Loucy (cell line): Measurements from ENCODE around the gene RNU6-7.
A peak's percentile ranks its signal among the peaks of the same experiment; 100 is the strongest.

Experiments used
- H2AFZ ChIP-seq: fragments of 200-600 bp; sonication (generic); 2 replicates; pipeline ENCODE4 v1.6.0; 2016; ENCODE audit warnings: antibody characterized with exemption, mild to moderate bottlenecking, low read length, moderate library complexity
- H3F3A ChIP-seq: fragments of 200-600 bp; 2 replicates; pipeline ENCODE4 v1.6.0; 2016; ENCODE audit warnings: antibody characterized with exemption, low read depth, mild to moderate bottlenecking
- H3K27me3 ChIP-seq: fragments of 200-600 bp; sonication (generic); 2 replicates; pipeline ENCODE4 v1.6.1; 2014; ENCODE audit warnings: low read length, mild to moderate bottlenecking; ENCODE audit not compliant: insufficient read depth, poor library complexity, severe bottlenecking
- H3K36me3 ChIP-seq: fragments of 200-600 bp; sonication (generic); 2 replicates; pipeline ENCODE4 v1.6.1; 2016; ENCODE audit warnings: low read length; ENCODE audit not compliant: insufficient read depth
- H3K4me1 ChIP-seq: fragments of 200-600 bp; sonication (generic); 2 replicates; pipeline ENCODE4 v1.5.1; 2014; ENCODE audit warnings: low read length, mild to moderate bottlenecking; ENCODE audit not compliant: insufficient read depth, poor library complexity, severe bottlenecking
- H3K4me2 ChIP-seq: fragments of 200-600 bp; sonication (generic); 2 replicates; pipeline ENCODE4 v1.6.0; 2014; ENCODE audit warnings: antibody characterized with exemption, low read length, low read depth, mild to moderate bottlenecking; ENCODE audit not compliant: poor library complexity, severe bottlenecking
- H3K4me3 ChIP-seq: fragments of 200-600 bp; sonication (generic); 2 replicates; pipeline ENCODE4 v1.5.1; 2014; ENCODE audit warnings: low read length, mild to moderate bottlenecking, mixed read lengths; ENCODE audit not compliant: poor library complexity, severe bottlenecking
- H3K79me2 ChIP-seq: fragments of 200-600 bp; sonication (generic); 2 replicates; pipeline ENCODE4 v1.6.1; 2014; ENCODE audit warnings: low read length; ENCODE audit not compliant: insufficient read depth
- H3K9ac ChIP-seq: fragments of 200-600 bp; sonication (generic); 2 replicates; pipeline ENCODE4 v1.6.0; 2014; ENCODE audit warnings: mild to moderate bottlenecking, low read depth, low read length, moderate library complexity; ENCODE audit not compliant: poor library complexity, severe bottlenecking
- H3K9me2 ChIP-seq: fragments of 200-600 bp; sonication (generic); replicated peaks from 2 replicates; pipeline ENCODE4 v1.6.1; 2016; ENCODE audit warnings: low read depth, low read length, mixed read lengths
- H3K9me3 ChIP-seq: fragments of 200-600 bp; sonication (generic); 2 replicates; pipeline ENCODE4 v1.6.1; 2014; ENCODE audit warnings: mild to moderate bottlenecking, antibody characterized with exemption, low read length, low read depth; ENCODE audit not compliant: insufficient read depth
- H4K20me1 ChIP-seq: fragments of 200-600 bp; sonication (generic); 2 replicates; pipeline ENCODE4 v1.6.0; 2014; ENCODE audit warnings: antibody characterized with exemption, low read length, mild to moderate bottlenecking; ENCODE audit not compliant: insufficient read depth, poor library complexity, severe bottlenecking
- CTCF ChIP-seq: fragments of 200-600 bp; sonication (generic); conservative IDR thresholded peaks from 2 replicates; pipeline ENCODE4 v1.5.1; 2014; ENCODE audit warnings: mild to moderate bottlenecking, antibody characterized with exemption, low read length
- EZH2phosphoT487 ChIP-seq: fragments of 200-600 bp; IDR thresholded peaks from 2 replicates; pipeline ENCODE4 v1.6.1; 2018; ENCODE audit warnings: antibody characterized with exemption, mild to moderate bottlenecking, moderate library complexity, borderline replicate concordance

Gene RNU6-7

GRCh38 chr14:32200368-32201192, 1.3 kb upstream of the RNU6-7 start:
- H3K4me2 ChIP-seq = peak overlapping the region; percentile 93
- H3K4me3 ChIP-seq = peak overlapping the region; percentile 95
- H3K27me3 ChIP-seq = no peaks in the 10 kb centered on the region
- TF ChIP-seq CTCF = no peak
- no peak for TF ChIP-seq EZH2phosphoT487
- peak overlapping the region; percentile 90 for H2AFZ ChIP-seq
- H3F3A ChIP-seq = no peaks in the 10 kb centered on the region
- no peaks in the 10 kb centered on the region for H4K20me1 ChIP-seq
- H3K4me1 ChIP-seq = peaks cover 13% of the 10 kb centered on the region
- H3K9ac ChIP-seq = peak overlapping the region; percentile 77
- H3K9me3 ChIP-seq = no peaks in the 10 kb centered on the region
- no peaks in the 10 kb centered on the region for H3K79me2 ChIP-seq
- no peaks in the 10 kb centered on the region for H3K9me2 ChIP-seq
- no peaks in the 10 kb centered on the region for H3K36me3 ChIP-seq

GRCh38 chr14:32201193-32201815, 541 bp upstream of the RNU6-7 start:
- Histone ChIP-seq H3K9me2 (no peaks in the 10 kb centered on the region), H3K9ac (peak overlapping the region; percentile 77), H4K20me1 (no peaks in the 10 kb centered on the region), H2AFZ (peak overlapping the region; percentile 90), H3K9me3 (no peaks in the 10 kb centered on the region), H3K4me2 (peak overlapping the region; percentile 93), H3F3A (no peaks in the 10 kb centered on the region), H3K36me3 (no peaks in the 10 kb centered on the region), H3K4me3 (peak overlapping the region; percentile 95), H3K79me2 (no peaks in the 10 kb centered on the region), H3K27me3 (no peaks in the 10 kb centered on the region), H3K4me1 (peaks cover 20% of the 10 kb centered on the region)
- no peak for TF ChIP-seq CTCF

- Histone ChIP-seq H2AFZ (peak overlapping the region; percentile 90), H3K4me3 (peak overlapping the region; percentile 95), H3K79me2 (no peaks in the 10 kb centered on the region), H3K4me1 (peaks cover 20% of the 10 kb centered on the region), H3K4me2 (peak overlapping the region; percentile 93), H3K9me3 (no peaks in the 10 kb centered on the region), H3F3A (no peaks in the 10 kb centered on the region), H3K9ac (peak overlapping the region; percentile 77), H3K36me3 (no peaks in the 10 kb centered on the region), H3K9me2 (no peaks in the 10 kb centered on the region), H3K27me3 (no peaks in the 10 kb centered on the region), H4K20me1 (no peaks in the 10 kb centered on the region)
- TF ChIP-seq EZH2phosphoT487 = no peak
- no peak for TF ChIP-seq CTCF
Observed at GRCh38 chr14:32202491-32202997, 699 bp downstream of the RNU6-7 start.
